GM23248 (cell line): ENCODE measurements around the gene RNLS. TPM values are rescaled to one million over a fixed set of nuclear protein-coding genes. Genes with fewer than 3 reads are reported as not detected.

Source experiments
- DNase-seq: peaks from one replicate; pipeline ENCODE4 v3.0.0-alpha.2; 2015
- H2AFZ ChIP-seq: fragments of 200-600 bp; sonication (generic); 2 replicates; pipeline ENCODE4 v1.6.1; 2016; ENCODE audit warnings: antibody characterized with exemption
- H3F3A ChIP-seq: fragments of 200-600 bp; sonication (generic); 2 replicates; pipeline ENCODE4 v1.6.1; 2016; ENCODE audit warnings: mild to moderate bottlenecking, antibody characterized with exemption, mixed run types; ENCODE audit not compliant: insufficient read depth
- H3K27ac ChIP-seq: fragments of 200-600 bp; sonication (generic); 2 replicates; pipeline ENCODE4 v1.5.1; 2016; ENCODE audit warnings: mild to moderate bottlenecking
- H3K27me3 ChIP-seq: fragments of 200-600 bp; sonication (generic); replicated peaks from 2 replicates; pipeline ENCODE4 v1.6.1; 2016; ENCODE audit warnings: mild to moderate bottlenecking; ENCODE audit not compliant: insufficient read depth
- H3K36me3 ChIP-seq: fragments of 200-600 bp; sonication (generic); 2 replicates; pipeline ENCODE4 v1.6.1; 2016; ENCODE audit warnings: low read depth, mild to moderate bottlenecking
- H3K4me1 ChIP-seq: fragments of 200-600 bp; sonication (generic); 2 replicates; pipeline ENCODE4 v1.6.1; 2016; ENCODE audit warnings: mild to moderate bottlenecking; ENCODE audit not compliant: insufficient read depth
- H3K4me2 ChIP-seq: fragments of 200-600 bp; sonication (generic); one replicate; pipeline ENCODE4 v1.6.1; 2016; ENCODE audit warnings: mild to moderate bottlenecking; ENCODE audit not compliant: unreplicated experiment
- H3K4me3 ChIP-seq: fragments of 200-600 bp; sonication (generic); 2 replicates; pipeline ENCODE4 v1.5.1; 2016; ENCODE audit warnings: mild to moderate bottlenecking
- H3K79me2 ChIP-seq: fragments of 200-600 bp; sonication (generic); 2 replicates; pipeline ENCODE4 v1.6.1; 2016; ENCODE audit warnings: mild to moderate bottlenecking; ENCODE audit not compliant: insufficient read depth
- H3K9ac ChIP-seq: fragments of 200-600 bp; sonication (generic); 2 replicates; pipeline ENCODE4 v1.6.1; 2016; ENCODE audit warnings: mild to moderate bottlenecking
- H3K9me2 ChIP-seq: fragments of 200-600 bp; sonication (generic); 2 replicates; pipeline ENCODE4 v1.6.1; 2016; ENCODE audit warnings: mixed run types, mild to moderate bottlenecking, moderate library complexity; ENCODE audit not compliant: insufficient read depth
- H3K9me3 ChIP-seq: fragments of 200-600 bp; sonication (generic); one replicate; pipeline ENCODE4 v1.6.1; 2017; ENCODE audit warnings: low read depth
- H4K20me1 ChIP-seq: fragments of 200-600 bp; sonication (generic); 2 replicates; pipeline ENCODE4 v1.6.0; 2016; ENCODE audit not compliant: insufficient read depth
- EZH2 ChIP-seq: fragments of 200-600 bp; sonication (generic); IDR thresholded peaks from 2 replicates; pipeline ENCODE4 v1.6.1; 2018; ENCODE audit warnings: antibody characterized with exemption, mild to moderate bottlenecking; ENCODE audit not compliant: insufficient read depth, poor library complexity, severe bottlenecking
- EZH2phosphoT487 ChIP-seq: fragments of 200-600 bp; sonication (generic); IDR thresholded peaks from 2 replicates; pipeline ENCODE4 v1.6.1; 2018; ENCODE audit warnings: antibody characterized with exemption, moderate library complexity, mild to moderate bottlenecking, low read depth; ENCODE audit not compliant: insufficient read depth
- WGBS, 2 experiments: methylation state at CpG; one replicate each; pipeline ENCODE4 v1.1.6; 2015 to 2017; ENCODE audit warnings: low lambda C conversion rate in 2 of 2, low coverage in 1 of 2; ENCODE audit errors: missing lambda C conversion rate in 2 of 2; 5-methylcytosine and 5-hydroxymethylcytosine counted together
- in situ Hi-C: fragments of 300-500 bp; cut with MboI; formaldehyde crosslinking; loops from 2 replicates; pipeline ENCODE4 v1.15.0; 2020
- polyA plus RNA-seq: library from polyadenylated mRNA; unstranded; fragments of >200 nt; fragmentation: Nextera tagmentation; extraction: Ambion mirVana; gene quantifications from 2 replicates; pipeline ENCODE4 v1.2.1, GENCODE V29; 2016
- total RNA-seq: library from RNA; depleted of rRNA; stranded (reverse); fragments of >200 nt; shearing (Covaris generic); gene quantifications from 2 replicates; pipeline ENCODE4 v1.2.3, GENCODE V29; 2014

RNLS gene
- total and polyA plus RNA-seq, 2 experiments from 2014 or later = 11.5 to 23.1 TPM

- peaks cover 6% of the 10 kb centered on the region; the same call in 1 of the 2 replicates for H3K4me1 ChIP-seq
- no peak overlapping the region for H3K4me2 ChIP-seq
- peaks cover 4% of the 10 kb centered on the region; the same call in 1 of the 2 replicates for H3K9me2 ChIP-seq
- no peak overlapping the region for H2AFZ ChIP-seq
- no peaks in the 10 kb centered on the region for H3K36me3 ChIP-seq
- in situ Hi-C loops = no loop called here
- no peaks in the 10 kb centered on the region for H4K20me1 ChIP-seq
- H3K27ac ChIP-seq = no peak overlapping the region
- DNase-seq = no peak
- H3K27me3 ChIP-seq = no peaks in the 10 kb centered on the region
- WGBS, 2 experiments = 57 to 64% methylated on average over 1 of the region's 1 CpG
- no peak overlapping the region for H3K4me3 ChIP-seq
- no peaks in the 10 kb centered on the region for H3F3A ChIP-seq
- no peak overlapping the region for H3K9ac ChIP-seq
- no peaks in the 10 kb centered on the region for H3K9me3 ChIP-seq
- no peaks in the 10 kb centered on the region for H3K79me2 ChIP-seq
- TF ChIP-seq EZH2phosphoT487 = no peak
- no peak for TF ChIP-seq EZH2
Measured at GRCh38 chr10:88463811-88464210, 119.3 kb downstream of the RNLS start.

- TF ChIP-seq EZH2phosphoT487 (no peak), EZH2 (no peak)
- Histone ChIP-seq H3K27me3 (no peaks in the 10 kb centered on the region), H3K4me1 (no peaks in the 10 kb centered on the region), H3F3A (peaks cover 6% of the 10 kb centered on the region; the same call in 1 of the 2 replicates), H3K36me3 (no peaks in the 10 kb centered on the region), H4K20me1 (no peaks in the 10 kb centered on the region), H3K4me3 (no peak overlapping the region), H3K9me3 (no peaks in the 10 kb centered on the region), H3K9ac (no peak overlapping the region), H3K27ac (no peak overlapping the region), H3K79me2 (no peaks in the 10 kb centered on the region), H2AFZ (no peak overlapping the region), H3K4me2 (no peak overlapping the region), H3K9me2 (peaks cover 4% of the 10 kb centered on the region; the same call in 1 of the 2 replicates)
- in situ Hi-C loops = no loop called here
- WGBS, 2 experiments = 33 to 40% methylated on average over 1 of the region's 1 CpG
- DNase-seq = no peak
Measured at GRCh38 chr10:88461426-88461825, 121.7 kb downstream of the RNLS start.

DNA sequence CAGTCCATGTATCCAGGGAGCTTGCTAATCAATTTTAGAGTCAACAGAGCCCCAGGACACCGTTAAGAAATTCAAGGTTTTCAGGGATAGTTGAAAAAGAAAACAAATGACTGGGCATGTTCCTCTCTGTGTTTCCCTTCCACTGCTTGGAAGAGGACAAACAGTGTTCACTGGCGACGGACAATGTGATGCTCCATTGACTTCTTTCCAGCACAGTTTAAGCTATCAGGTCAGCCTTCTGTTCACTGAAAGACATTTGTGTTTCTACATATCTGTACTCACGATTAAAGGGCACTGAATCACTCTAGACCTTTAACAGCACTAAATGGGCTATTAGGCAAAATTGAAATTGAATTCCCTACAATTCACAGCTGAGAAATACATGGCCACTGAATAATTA, 123.6 kb downstream of the RNLS start:
- peaks cover 4% of the 10 kb centered on the region; the same call in 1 of the 2 replicates for H3K9me2 ChIP-seq
- no peaks in the 10 kb centered on the region for H3K27me3 ChIP-seq
- H3K4me1 ChIP-seq = no peaks in the 10 kb centered on the region
- H3K36me3 ChIP-seq = no peaks in the 10 kb centered on the region
- 67 to 81% methylated on average over 4 of the region's 4 CpGs for WGBS, 2 experiments
- no peak overlapping the region for H3K9ac ChIP-seq
- H3K9me3 ChIP-seq = no peaks in the 10 kb centered on the region
- H4K20me1 ChIP-seq = no peaks in the 10 kb centered on the region
- H3K4me3 ChIP-seq = no peak overlapping the region
- in situ Hi-C loops = no loop called here
- H2AFZ ChIP-seq = no peak overlapping the region
- no peak overlapping the region for H3K27ac ChIP-seq
- no peak for DNase-seq
- no peak overlapping the region for H3K4me2 ChIP-seq
- peaks cover 7% of the 10 kb centered on the region; the same call in 1 of the 2 replicates for H3F3A ChIP-seq
- TF ChIP-seq EZH2 (no peak), EZH2phosphoT487 (no peak)
- no peaks in the 10 kb centered on the region for H3K79me2 ChIP-seq

DNA sequence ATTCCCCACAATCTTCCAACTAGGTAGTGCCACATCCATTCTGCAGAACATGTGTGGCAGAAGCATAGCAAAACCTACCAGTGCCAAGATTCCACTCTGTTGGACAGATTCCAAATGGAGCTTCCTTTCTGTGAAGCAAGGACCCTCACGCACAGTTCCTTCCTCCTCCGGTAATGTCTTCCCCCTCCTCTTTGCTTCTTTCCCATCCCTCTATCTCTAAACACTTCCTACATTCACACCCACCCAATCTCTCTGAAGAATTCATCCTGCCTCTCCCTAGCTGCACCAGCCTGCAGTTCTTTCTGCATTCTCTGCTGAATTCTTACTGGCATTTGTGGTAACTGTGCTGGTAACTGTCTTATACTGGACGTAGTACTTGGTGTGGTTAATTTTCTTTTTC, 124.9 kb downstream of the RNLS start:
- Histone ChIP-seq H3K27ac (no peak overlapping the region), H3K4me3 (no peak overlapping the region), H4K20me1 (no peaks in the 10 kb centered on the region), H3K4me2 (no peak overlapping the region), H3K9me3 (no peaks in the 10 kb centered on the region), H3F3A (peaks cover 7% of the 10 kb centered on the region; the same call in 1 of the 2 replicates), H3K4me1 (no peaks in the 10 kb centered on the region), H3K36me3 (no peaks in the 10 kb centered on the region), H3K9me2 (0 out of 2 replicates have a peak, but pooled peaks cover 4% of the 10 kb centered on the region), H3K79me2 (no peaks in the 10 kb centered on the region), H3K27me3 (no peaks in the 10 kb centered on the region), H3K9ac (no peak overlapping the region), H2AFZ (no peak overlapping the region)
- in situ Hi-C loops = no loop called here
- TF ChIP-seq EZH2phosphoT487 = no peak
- no peak for TF ChIP-seq EZH2
- 46 to 48% methylated on average over 3 of the region's 3 CpGs for WGBS, 2 experiments
- DNase-seq = no peak
